Endothelial cell (in vitro differentiated cells): ENCODE data around the gene VSIG4. TPM values are rescaled to one million over a fixed set of nuclear protein-coding genes. Genes with fewer than 3 reads are reported as not detected.

Experiments used
- DNase-seq: peaks from one replicate; pipeline ENCODE4 v3.0.0; 2021; ENCODE audit warnings: low spot score
- H3K27ac Mint-ChIP-seq: one replicate; pipeline ENCODE4 v1.8.0; 2021; ENCODE audit warnings: mixed read lengths, inconsistent platforms; ENCODE audit not compliant: unreplicated experiment
- H3K27me3 Mint-ChIP-seq: one replicate; pipeline ENCODE4 v1.8.0; 2021; ENCODE audit warnings: mild to moderate bottlenecking, moderate library complexity, mixed read lengths, inconsistent platforms; ENCODE audit not compliant: unreplicated experiment
- H3K36me3 Mint-ChIP-seq: one replicate; pipeline ENCODE4 v1.8.0; 2021; ENCODE audit warnings: mild to moderate bottlenecking, low read depth, mixed read lengths, inconsistent platforms; ENCODE audit not compliant: unreplicated experiment
- H3K4me1 Mint-ChIP-seq: one replicate; pipeline ENCODE4 v1.8.0; 2021; ENCODE audit warnings: mild to moderate bottlenecking, mixed read lengths, inconsistent platforms; ENCODE audit not compliant: unreplicated experiment
- H3K4me3 Mint-ChIP-seq: one replicate; pipeline ENCODE4 v1.8.0; 2021; ENCODE audit warnings: mild to moderate bottlenecking, mixed read lengths, inconsistent platforms; ENCODE audit not compliant: unreplicated experiment
- H3K9me3 Mint-ChIP-seq: one replicate; pipeline ENCODE4 v1.8.0; 2021; ENCODE audit warnings: mixed read lengths, inconsistent platforms; ENCODE audit not compliant: unreplicated experiment
- total RNA-seq: library from RNA; stranded (reverse); fragmentation: NEBNext Ultra II Directional; extraction: Animal tissue kit (Norgen Biotek cat#: 25700); gene quantifications from one replicate; pipeline ENCODE4 v1.2.1, GENCODE V29; 2021; ENCODE audit not compliant: unreplicated experiment
- TF ChIP-seq, protein P1 (sequence below): fragments of 200-600 bp; sonication (generic); IDR thresholded peaks from one replicate; pipeline ENCODE4 v1.5.0; 2021; ENCODE audit warnings: antibody characterized with exemption; ENCODE audit not compliant: unreplicated experiment

VSIG4 gene
- total RNA-seq, 1 donor from 2014 or later: not detected

GRCh38 chrX:66028936-66029335, 10.9 kb downstream of the VSIG4 start:
- H3K27me3 Mint-ChIP-seq: peaks cover 2% of the 10 kb centered on the region
- TF ChIP-seq, protein P1, sequence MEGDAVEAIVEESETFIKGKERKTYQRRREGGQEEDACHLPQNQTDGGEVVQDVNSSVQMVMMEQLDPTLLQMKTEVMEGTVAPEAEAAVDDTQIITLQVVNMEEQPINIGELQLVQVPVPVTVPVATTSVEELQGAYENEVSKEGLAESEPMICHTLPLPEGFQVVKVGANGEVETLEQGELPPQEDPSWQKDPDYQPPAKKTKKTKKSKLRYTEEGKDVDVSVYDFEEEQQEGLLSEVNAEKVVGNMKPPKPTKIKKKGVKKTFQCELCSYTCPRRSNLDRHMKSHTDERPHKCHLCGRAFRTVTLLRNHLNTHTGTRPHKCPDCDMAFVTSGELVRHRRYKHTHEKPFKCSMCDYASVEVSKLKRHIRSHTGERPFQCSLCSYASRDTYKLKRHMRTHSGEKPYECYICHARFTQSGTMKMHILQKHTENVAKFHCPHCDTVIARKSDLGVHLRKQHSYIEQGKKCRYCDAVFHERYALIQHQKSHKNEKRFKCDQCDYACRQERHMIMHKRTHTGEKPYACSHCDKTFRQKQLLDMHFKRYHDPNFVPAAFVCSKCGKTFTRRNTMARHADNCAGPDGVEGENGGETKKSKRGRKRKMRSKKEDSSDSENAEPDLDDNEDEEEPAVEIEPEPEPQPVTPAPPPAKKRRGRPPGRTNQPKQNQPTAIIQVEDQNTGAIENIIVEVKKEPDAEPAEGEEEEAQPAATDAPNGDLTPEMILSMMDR: no peak
- no peaks in the 10 kb centered on the region for H3K36me3 Mint-ChIP-seq
- H3K27ac Mint-ChIP-seq: no peak overlapping the region
- no peaks in the 10 kb centered on the region for H3K4me1 Mint-ChIP-seq
- H3K4me3 Mint-ChIP-seq: no peak overlapping the region
- no peaks in the 10 kb centered on the region for H3K9me3 Mint-ChIP-seq
- DNase-seq: no peak

GRCh38 chrX:66024570-66024969, 15.3 kb downstream of the VSIG4 start:
- TF ChIP-seq, protein P1: no peak
- Mint-ChIP-seq H3K9me3 (no peaks in the 10 kb centered on the region), H3K4me3 (no peak overlapping the region), H3K27me3 (peaks cover 6% of the 10 kb centered on the region), H3K4me1 (peaks cover 6% of the 10 kb centered on the region), H3K36me3 (peaks cover 3% of the 10 kb centered on the region), H3K27ac (no peak overlapping the region)
- DNase-seq: no peak

GRCh38 chrX:66024092-66024467, 15.8 kb downstream of the VSIG4 start:
- H3K4me3 Mint-ChIP-seq: no peak overlapping the region
- H3K36me3 Mint-ChIP-seq: peaks cover 3% of the 10 kb centered on the region
- peaks cover 4% of the 10 kb centered on the region for H3K27me3 Mint-ChIP-seq
- peaks cover 6% of the 10 kb centered on the region for H3K4me1 Mint-ChIP-seq
- TF ChIP-seq, protein P1: no peak
- no peak for DNase-seq
- no peaks in the 10 kb centered on the region for H3K9me3 Mint-ChIP-seq
- no peak overlapping the region for H3K27ac Mint-ChIP-seq

- TF ChIP-seq, protein P1: no peak
- DNase-seq: no peak
- Mint-ChIP-seq H3K36me3 (peaks cover 3% of the 10 kb centered on the region), H3K27me3 (peaks cover 4% of the 10 kb centered on the region), H3K4me1 (peaks cover 6% of the 10 kb centered on the region), H3K9me3 (no peaks in the 10 kb centered on the region), H3K27ac (no peak overlapping the region), H3K4me3 (no peak overlapping the region)
Measured at GRCh38 chrX:66023385-66024091, 16.3 kb downstream of the VSIG4 start.

DNA sequence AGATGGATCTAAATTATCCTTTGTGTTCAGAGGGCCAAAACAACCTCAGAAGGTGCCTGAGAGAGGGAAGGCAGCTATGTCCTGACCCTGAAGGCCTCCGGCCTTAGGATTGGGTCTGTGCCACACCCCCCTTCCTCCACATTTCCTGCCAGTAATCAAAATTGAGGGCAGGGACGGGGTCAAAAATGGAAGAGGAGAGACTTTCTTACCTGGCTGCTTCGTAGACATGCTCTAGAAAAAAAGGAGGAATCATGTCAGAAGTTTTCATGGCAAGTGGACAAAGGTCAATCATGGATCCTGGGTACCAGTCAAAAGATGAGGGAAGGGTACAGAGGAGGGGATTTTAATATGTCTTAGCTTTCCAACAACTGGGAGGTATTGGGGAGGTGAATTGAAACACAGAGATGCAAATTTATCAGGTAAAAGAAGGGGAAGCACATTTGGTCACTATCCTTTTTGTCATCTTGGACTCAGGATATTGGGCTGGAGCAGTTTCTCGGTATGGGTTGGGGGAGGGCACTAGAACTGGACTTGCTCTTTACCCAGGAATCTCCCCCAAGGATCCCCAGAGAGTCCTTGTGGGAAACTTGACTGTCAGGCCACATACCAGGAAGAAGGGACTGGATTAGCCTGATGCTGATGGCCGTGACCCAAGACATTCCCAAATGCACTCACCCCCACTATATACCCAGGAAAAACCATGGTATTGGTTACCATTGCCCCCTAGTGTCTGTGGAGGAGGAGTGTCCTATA, 17.1 kb downstream of the VSIG4 start:
- H3K9me3 Mint-ChIP-seq: no peaks in the 10 kb centered on the region
- peaks cover 6% of the 10 kb centered on the region for H3K4me1 Mint-ChIP-seq
- TF ChIP-seq, protein P1: no peak
- peaks cover 3% of the 10 kb centered on the region for H3K36me3 Mint-ChIP-seq
- peaks cover 4% of the 10 kb centered on the region for H3K27me3 Mint-ChIP-seq
- peak; percentile 3 for DNase-seq
- no peak overlapping the region for H3K4me3 Mint-ChIP-seq
- no peak overlapping the region for H3K27ac Mint-ChIP-seq
